PFSK-1 (cell line): ENCODE measurements around the gene EXOC6B.

Experiments used
- POLR2AphosphoS5 ChIP-seq: IDR thresholded peaks from 2 replicates; pipeline ENCODE4 v1.6.1; 2012; ENCODE audit warnings: low read depth, mild to moderate bottlenecking, control low read depth, low read length, moderate library complexity
- REST ChIP-seq, 2 experiments: IDR thresholded peaks; 2 replicates each; pipeline versions ENCODE4 v1.6.1 to v1.8.0; 2011 to 2012; ENCODE audit warnings: low read depth in 2 of 2, low read length in 2 of 2, control low read depth in 1 of 2, inconsistent platforms in 1 of 2, mild to moderate bottlenecking in 1 of 2, moderate library complexity in 1 of 2; ENCODE audit not compliant: insufficient read depth in 1 of 2
- SIN3A ChIP-seq: IDR thresholded peaks from 2 replicates; pipeline ENCODE4 v1.6.1; 2012; ENCODE audit warnings: mild to moderate bottlenecking, low read length, moderate library complexity, borderline replicate concordance; ENCODE audit not compliant: insufficient read depth
- TAF1 ChIP-seq: IDR thresholded peaks from 2 replicates; pipeline ENCODE4 v1.6.1; 2012; ENCODE audit warnings: low read length, control low read depth, borderline replicate concordance; ENCODE audit not compliant: insufficient read depth

GRCh38 chr2:72483346-72483745 lies 342.5 kb downstream of the EXOC6B start:
- TF ChIP-seq SIN3A (no peak), POLR2AphosphoS5 (no peak), REST (IDR thresholded peaks at IDR 0.05; ENCODE audit: insufficient read depth in 1 of 2, low read depth in 2 of 2, low read length in 2 of 2) (no peak), TAF1 (no peak)
